ENCODE results near the gene LIN7A.

DNA sequence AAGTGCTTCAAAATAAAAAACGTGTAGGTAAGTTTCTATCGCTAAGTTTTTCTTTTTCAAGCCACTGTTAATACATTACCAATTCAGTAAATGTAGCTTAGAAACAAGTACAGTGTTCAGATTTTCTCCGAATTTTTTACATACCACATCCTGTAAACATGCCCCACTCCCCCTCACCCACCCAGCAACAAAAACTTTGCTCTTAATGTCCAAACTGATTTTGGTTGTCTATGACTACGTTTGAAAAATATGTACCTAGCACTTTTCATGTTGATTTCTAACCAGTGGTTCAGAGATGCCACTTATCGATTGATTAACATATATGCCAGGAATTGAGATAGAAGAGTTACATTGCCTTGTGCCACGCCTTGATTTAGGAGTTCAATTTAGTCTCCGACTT lies 663 bp upstream of the LIN7A start:
- TF ChIP-seq GATA3 (IDR thresholded peaks at IDR 0.05; ENCODE audit: low read depth, low read length) (no peak), GATA2 (IDR thresholded peaks at IDR 0.05; ENCODE audit: low read depth, low read length) (no peak)
